MM.1S (cell line): ENCODE results near the gene RPN1.

Experiments
- DNase-seq: peaks from one replicate; pipeline ENCODE4 v3.0.0-alpha.2; 2015
- H2AFZ ChIP-seq: fragments of 300-600 bp; sonication (generic); 2 replicates; pipeline ENCODE4 v1.6.0; 2016; ENCODE audit warnings: antibody characterized with exemption, low read length
- H3F3A ChIP-seq: fragments of 300-600 bp; sonication (generic); 2 replicates; pipeline ENCODE4 v1.6.1; 2016; ENCODE audit warnings: mild to moderate bottlenecking, antibody characterized with exemption, low read length, moderate library complexity, mixed read lengths; ENCODE audit not compliant: insufficient read depth
- H3K27ac ChIP-seq: fragments of 300-600 bp; sonication (generic); 2 replicates; pipeline ENCODE4 v1.5.1; 2016; ENCODE audit warnings: mild to moderate bottlenecking, low read length
- H3K27me3 ChIP-seq: fragments of 300-600 bp; sonication (generic); replicated peaks from 2 replicates; pipeline ENCODE4 v1.6.0; 2016; ENCODE audit warnings: low read length; ENCODE audit not compliant: insufficient read depth
- H3K36me3 ChIP-seq: fragments of 300-600 bp; sonication (generic); replicated peaks from 2 replicates; pipeline ENCODE4 v1.6.1; 2016; ENCODE audit warnings: mild to moderate bottlenecking, low read length, mixed read lengths; ENCODE audit not compliant: insufficient read depth
- H3K4me1 ChIP-seq: fragments of 300-600 bp; sonication (generic); 2 replicates; pipeline ENCODE4 v1.6.1; 2016; ENCODE audit warnings: low read length, mixed read lengths
- H3K4me2 ChIP-seq: fragments of 300-600 bp; sonication (generic); 2 replicates; pipeline ENCODE4 v1.6.0; 2016; ENCODE audit warnings: low read depth, low read length
- H3K4me3 ChIP-seq: fragments of 300-600 bp; sonication (generic); 2 replicates; pipeline ENCODE4 v1.5.1; 2016; ENCODE audit warnings: low read length, mixed read lengths
- H3K79me2 ChIP-seq: fragments of 300-600 bp; sonication (generic); 2 replicates; pipeline ENCODE4 v1.6.1; 2016; ENCODE audit warnings: mixed run types, low read length, mixed read lengths
- H3K9ac ChIP-seq: fragments of 300-600 bp; sonication (generic); 2 replicates; pipeline ENCODE4 v1.6.1; 2016; ENCODE audit warnings: low read length, mixed read lengths
- H3K9me2 ChIP-seq: fragments of 300-600 bp; sonication (generic); replicated peaks from 2 replicates; pipeline ENCODE4 v1.6.1; 2016; ENCODE audit warnings: mild to moderate bottlenecking, low read length, mixed read lengths; ENCODE audit not compliant: insufficient read depth
- H3K9me3 ChIP-seq: fragments of 300-600 bp; sonication (generic); replicated peaks from 2 replicates; pipeline ENCODE4 v1.6.1; 2016; ENCODE audit warnings: mild to moderate bottlenecking, low read length, mixed read lengths; ENCODE audit not compliant: insufficient read depth
- H4K20me1 ChIP-seq: fragments of 300-600 bp; sonication (generic); 2 replicates; pipeline ENCODE4 v1.6.1; 2016; ENCODE audit warnings: mild to moderate bottlenecking, low read length, moderate library complexity, mixed read lengths; ENCODE audit not compliant: insufficient read depth
- CTCF ChIP-seq: fragments of 300-600 bp; sonication (generic); IDR thresholded peaks from 2 replicates; pipeline ENCODE4 v1.5.1; 2016; ENCODE audit warnings: antibody characterized with exemption, low read length, mixed read lengths
- EZH2 ChIP-seq: fragments of 300-600 bp; sonication (generic); optimal IDR thresholded peaks from 2 replicates; pipeline ENCODE3; 2017; ENCODE audit warnings: low read depth, mild to moderate bottlenecking, antibody characterized with exemption, low read length, mixed read lengths
- EZH2phosphoT487 ChIP-seq: fragments of 300-600 bp; sonication (generic); IDR thresholded peaks from 2 replicates; pipeline ENCODE4 v1.6.1; 2018; ENCODE audit warnings: antibody characterized with exemption, low read length

The RPN1 gene

DNA sequence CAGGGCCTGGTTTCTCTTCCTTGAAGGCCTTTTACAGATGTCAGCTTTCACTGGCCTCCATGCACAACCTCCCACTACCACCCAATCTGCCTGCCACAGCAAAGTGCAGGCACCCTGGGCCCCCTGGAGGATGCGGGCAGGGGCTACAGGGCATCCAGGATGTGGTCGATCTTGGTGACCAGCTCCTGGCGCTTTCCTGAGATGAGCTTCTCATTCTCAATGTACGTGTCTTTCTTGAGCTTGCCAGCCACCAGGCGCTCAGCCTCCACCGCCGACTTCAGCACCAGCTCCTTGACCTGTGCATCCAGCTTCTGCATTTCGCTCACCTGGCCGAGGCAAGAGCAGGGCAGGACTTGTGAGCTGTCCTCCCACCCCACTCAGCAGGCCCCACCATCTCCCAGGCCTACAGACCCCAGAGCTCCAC is 30.3 kb downstream of the RPN1 start:
- Histone ChIP-seq H3K27ac (no peak overlapping the region), H3K36me3 (peaks cover 16% of the 10 kb centered on the region), H3K4me2 (no peak overlapping the region), H3K9me2 (no peaks in the 10 kb centered on the region), H3K27me3 (no peaks in the 10 kb centered on the region), H3F3A (peaks cover 19% of the 10 kb centered on the region), H3K79me2 (peaks cover 66% of the 10 kb centered on the region), H3K9me3 (no peaks in the 10 kb centered on the region), H3K4me1 (peaks cover 19% of the 10 kb centered on the region; the same call in 1 of the 2 replicates), H3K9ac (no peak overlapping the region), H4K20me1 (no peaks in the 10 kb centered on the region), H3K4me3 (no peak overlapping the region), H2AFZ (no peak overlapping the region)
- no peak for DNase-seq
- TF ChIP-seq CTCF (no peak), EZH2phosphoT487 (no peak), EZH2 (no peak)

DNA sequence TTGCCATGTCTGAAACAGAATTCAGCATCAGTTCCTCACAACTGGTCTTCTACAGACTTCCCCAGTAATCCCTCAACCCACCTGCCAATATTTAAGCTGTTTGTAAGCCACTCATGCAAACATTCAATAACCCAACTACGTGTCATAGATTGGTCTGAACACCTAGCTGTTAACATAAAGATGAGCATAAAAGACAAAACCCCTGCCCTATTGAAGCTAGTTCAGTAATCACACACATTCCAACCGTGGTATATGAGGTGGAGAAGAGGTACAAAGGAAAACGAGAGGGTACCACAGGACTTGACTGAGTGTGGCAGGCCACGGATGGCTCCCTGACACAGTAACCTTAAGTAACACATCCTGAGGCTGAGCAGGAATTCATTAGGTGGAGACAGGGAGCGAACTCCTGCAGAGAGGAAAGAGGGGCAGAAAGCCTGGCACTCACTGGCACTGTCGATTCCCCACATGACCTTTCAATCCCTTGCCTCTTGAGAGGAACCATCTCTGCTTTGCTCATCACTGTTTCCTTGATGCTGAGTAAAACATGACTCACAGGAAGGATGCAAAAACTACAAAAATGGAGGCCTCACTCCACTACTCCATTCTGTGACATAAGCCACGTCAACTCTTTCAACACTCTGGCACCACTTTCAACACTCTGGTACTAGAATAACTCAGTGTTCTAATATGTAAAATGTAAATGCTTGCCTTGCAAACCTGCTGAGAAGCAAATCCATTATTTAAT is 31.3 kb downstream of the RPN1 start:
- TF ChIP-seq EZH2 (no peak), EZH2phosphoT487 (no peak), CTCF (no peak)
- peaks cover 56% of the 10 kb centered on the region for H3K79me2 ChIP-seq
- H3K9me3 ChIP-seq, result no peaks in the 10 kb centered on the region
- no peak overlapping the region for H2AFZ ChIP-seq
- H3K27ac ChIP-seq, result no peak overlapping the region
- H3K4me2 ChIP-seq, result peak overlapping the region; percentile 89
- H3F3A ChIP-seq, result peaks cover 19% of the 10 kb centered on the region
- no peak for DNase-seq
- no peaks in the 10 kb centered on the region for H3K27me3 ChIP-seq
- H3K4me1 ChIP-seq, result peaks cover 19% of the 10 kb centered on the region; the same call in 1 of the 2 replicates
- peaks cover 14% of the 10 kb centered on the region; the same call in 1 of the 2 replicates for H3K36me3 ChIP-seq
- no peak overlapping the region for H3K4me3 ChIP-seq
- no peaks in the 10 kb centered on the region for H4K20me1 ChIP-seq
- no peaks in the 10 kb centered on the region for H3K9me2 ChIP-seq
- H3K9ac ChIP-seq, result peak overlapping the region; percentile 74; the same call in 1 of the 2 replicates

GRCh38 chr3:128618398-128618726 is 32.3 kb downstream of the RPN1 start:
- Histone ChIP-seq H3K9ac (peak overlapping the region; percentile 74), H2AFZ (0 out of 2 replicates have a peak overlapping the region, but pooled peaks have one; percentile 78), H3K4me2 (peak overlapping the region; percentile 89), H4K20me1 (no peaks in the 10 kb centered on the region), H3K27me3 (no peaks in the 10 kb centered on the region), H3K9me2 (no peaks in the 10 kb centered on the region), H3K79me2 (peaks cover 47% of the 10 kb centered on the region), H3K36me3 (peaks cover 14% of the 10 kb centered on the region; the same call in 1 of the 2 replicates), H3K9me3 (no peaks in the 10 kb centered on the region), H3F3A (peaks cover 19% of the 10 kb centered on the region), H3K4me3 (peak overlapping the region; percentile 79), H3K27ac (peak overlapping the region; percentile 56; the same call in 1 of the 2 replicates), H3K4me1 (peaks cover 19% of the 10 kb centered on the region; the same call in 1 of the 2 replicates)
- TF ChIP-seq EZH2phosphoT487 (no peak), EZH2 (no peak), CTCF (no peak)
- no peak for DNase-seq
